ENCODE results near the gene SLC12A4.

DNA sequence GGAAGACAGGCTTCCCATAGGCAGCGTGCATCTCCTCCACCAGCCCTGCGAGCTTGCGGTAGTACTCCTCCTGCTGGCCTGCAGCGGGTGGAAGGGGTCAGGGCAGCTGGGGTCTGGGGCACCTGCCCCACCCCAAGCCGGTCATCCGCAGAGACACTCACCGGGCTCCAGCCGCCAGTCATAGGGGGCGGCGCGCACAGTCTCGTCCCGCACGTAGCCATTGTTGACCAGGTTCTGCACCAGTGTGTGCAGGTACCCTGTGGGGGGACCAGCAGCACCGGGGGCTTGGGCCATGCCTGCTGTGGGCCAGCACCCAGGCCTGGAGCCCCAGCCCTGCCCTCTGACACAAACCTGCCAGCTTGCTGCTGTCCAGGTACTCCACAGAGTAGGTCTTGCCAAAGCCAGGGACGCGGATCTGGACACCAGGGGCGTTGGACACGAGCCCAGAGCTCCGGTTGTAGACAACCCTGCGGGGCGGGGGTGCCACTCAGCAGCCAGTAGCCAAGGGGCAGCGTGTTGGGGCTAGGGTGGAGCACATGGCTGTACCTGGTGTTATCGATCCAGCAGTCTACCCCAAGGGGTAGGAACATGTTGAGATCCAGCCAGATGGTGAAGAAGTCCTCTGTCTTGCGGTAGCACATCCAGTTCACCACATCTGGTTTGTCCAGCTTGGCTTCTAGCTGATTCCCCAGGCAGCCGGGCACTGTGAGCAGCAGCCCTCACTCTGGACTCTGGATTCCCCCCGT, 25.8 kb downstream of the SLC12A4 start:
- TF ChIP-seq, protein P1, sequence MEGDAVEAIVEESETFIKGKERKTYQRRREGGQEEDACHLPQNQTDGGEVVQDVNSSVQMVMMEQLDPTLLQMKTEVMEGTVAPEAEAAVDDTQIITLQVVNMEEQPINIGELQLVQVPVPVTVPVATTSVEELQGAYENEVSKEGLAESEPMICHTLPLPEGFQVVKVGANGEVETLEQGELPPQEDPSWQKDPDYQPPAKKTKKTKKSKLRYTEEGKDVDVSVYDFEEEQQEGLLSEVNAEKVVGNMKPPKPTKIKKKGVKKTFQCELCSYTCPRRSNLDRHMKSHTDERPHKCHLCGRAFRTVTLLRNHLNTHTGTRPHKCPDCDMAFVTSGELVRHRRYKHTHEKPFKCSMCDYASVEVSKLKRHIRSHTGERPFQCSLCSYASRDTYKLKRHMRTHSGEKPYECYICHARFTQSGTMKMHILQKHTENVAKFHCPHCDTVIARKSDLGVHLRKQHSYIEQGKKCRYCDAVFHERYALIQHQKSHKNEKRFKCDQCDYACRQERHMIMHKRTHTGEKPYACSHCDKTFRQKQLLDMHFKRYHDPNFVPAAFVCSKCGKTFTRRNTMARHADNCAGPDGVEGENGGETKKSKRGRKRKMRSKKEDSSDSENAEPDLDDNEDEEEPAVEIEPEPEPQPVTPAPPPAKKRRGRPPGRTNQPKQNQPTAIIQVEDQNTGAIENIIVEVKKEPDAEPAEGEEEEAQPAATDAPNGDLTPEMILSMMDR (IDR thresholded peaks at IDR 0.05): no peak
- no peak for TF ChIP-seq EZH2phosphoT487 (IDR thresholded peaks at IDR 0.05)
- no peak for TF ChIP-seq EZH2 (IDR thresholded peaks at IDR 0.05)

Data from neural progenitor cell (in vitro differentiated cells).